GM23248 (cell line): ENCODE results near the gene CCN2. TPM values are rescaled to one million over a fixed set of nuclear protein-coding genes. Genes with fewer than 3 reads are reported as not detected.

Source experiments
- DNase-seq: peaks from one replicate; pipeline ENCODE4 v3.0.0-alpha.2; 2015
- H2AFZ ChIP-seq: fragments of 200-600 bp; sonication (generic); 2 replicates; pipeline ENCODE4 v1.6.1; 2016; ENCODE audit warnings: antibody characterized with exemption
- H3F3A ChIP-seq: fragments of 200-600 bp; sonication (generic); 2 replicates; pipeline ENCODE4 v1.6.1; 2016; ENCODE audit warnings: mild to moderate bottlenecking, antibody characterized with exemption, mixed run types; ENCODE audit not compliant: insufficient read depth
- H3K27ac ChIP-seq: fragments of 200-600 bp; sonication (generic); 2 replicates; pipeline ENCODE4 v1.5.1; 2016; ENCODE audit warnings: mild to moderate bottlenecking
- H3K27me3 ChIP-seq: fragments of 200-600 bp; sonication (generic); replicated peaks from 2 replicates; pipeline ENCODE4 v1.6.1; 2016; ENCODE audit warnings: mild to moderate bottlenecking; ENCODE audit not compliant: insufficient read depth
- H3K36me3 ChIP-seq: fragments of 200-600 bp; sonication (generic); 2 replicates; pipeline ENCODE4 v1.6.1; 2016; ENCODE audit warnings: low read depth, mild to moderate bottlenecking
- H3K4me1 ChIP-seq: fragments of 200-600 bp; sonication (generic); 2 replicates; pipeline ENCODE4 v1.6.1; 2016; ENCODE audit warnings: mild to moderate bottlenecking; ENCODE audit not compliant: insufficient read depth
- H3K4me2 ChIP-seq: fragments of 200-600 bp; sonication (generic); one replicate; pipeline ENCODE4 v1.6.1; 2016; ENCODE audit warnings: mild to moderate bottlenecking; ENCODE audit not compliant: unreplicated experiment
- H3K4me3 ChIP-seq: fragments of 200-600 bp; sonication (generic); 2 replicates; pipeline ENCODE4 v1.5.1; 2016; ENCODE audit warnings: mild to moderate bottlenecking
- H3K79me2 ChIP-seq: fragments of 200-600 bp; sonication (generic); 2 replicates; pipeline ENCODE4 v1.6.1; 2016; ENCODE audit warnings: mild to moderate bottlenecking; ENCODE audit not compliant: insufficient read depth
- H3K9ac ChIP-seq: fragments of 200-600 bp; sonication (generic); 2 replicates; pipeline ENCODE4 v1.6.1; 2016; ENCODE audit warnings: mild to moderate bottlenecking
- H3K9me2 ChIP-seq: fragments of 200-600 bp; sonication (generic); 2 replicates; pipeline ENCODE4 v1.6.1; 2016; ENCODE audit warnings: mixed run types, mild to moderate bottlenecking, moderate library complexity; ENCODE audit not compliant: insufficient read depth
- H3K9me3 ChIP-seq: fragments of 200-600 bp; sonication (generic); one replicate; pipeline ENCODE4 v1.6.1; 2017; ENCODE audit warnings: low read depth
- H4K20me1 ChIP-seq: fragments of 200-600 bp; sonication (generic); 2 replicates; pipeline ENCODE4 v1.6.0; 2016; ENCODE audit not compliant: insufficient read depth
- EZH2 ChIP-seq: fragments of 200-600 bp; sonication (generic); IDR thresholded peaks from 2 replicates; pipeline ENCODE4 v1.6.1; 2018; ENCODE audit warnings: antibody characterized with exemption, mild to moderate bottlenecking; ENCODE audit not compliant: insufficient read depth, poor library complexity, severe bottlenecking
- EZH2phosphoT487 ChIP-seq: fragments of 200-600 bp; sonication (generic); IDR thresholded peaks from 2 replicates; pipeline ENCODE4 v1.6.1; 2018; ENCODE audit warnings: antibody characterized with exemption, moderate library complexity, mild to moderate bottlenecking, low read depth; ENCODE audit not compliant: insufficient read depth
- WGBS, 2 experiments: methylation state at CpG; one replicate each; pipeline ENCODE4 v1.1.6; 2015 to 2017; ENCODE audit warnings: low lambda C conversion rate in 2 of 2, low coverage in 1 of 2; ENCODE audit errors: missing lambda C conversion rate in 2 of 2; 5-methylcytosine and 5-hydroxymethylcytosine counted together
- in situ Hi-C: fragments of 300-500 bp; cut with MboI; formaldehyde crosslinking; loops from 2 replicates; pipeline ENCODE4 v1.15.0; 2020
- polyA plus RNA-seq: library from polyadenylated mRNA; unstranded; fragments of >200 nt; fragmentation: Nextera tagmentation; extraction: Ambion mirVana; gene quantifications from 2 replicates; pipeline ENCODE4 v1.2.1, GENCODE V29; 2016
- total RNA-seq: library from RNA; depleted of rRNA; stranded (reverse); fragments of >200 nt; shearing (Covaris generic); gene quantifications from 2 replicates; pipeline ENCODE4 v1.2.3, GENCODE V29; 2014

CCN2 gene
- total and polyA plus RNA-seq, 2 experiments from 2014 or later, result 410 to 1,647 TPM

- Histone ChIP-seq H4K20me1 (no peaks in the 10 kb centered on the region; the same call in 1 of the 2 replicates), H3K79me2 (peaks cover 28% of the 10 kb centered on the region), H3K9me3 (no peaks in the 10 kb centered on the region), H3K4me2 (peak overlapping the region; percentile 96), H3K27me3 (no peaks in the 10 kb centered on the region), H3F3A (peaks cover 60% of the 10 kb centered on the region), H3K9ac (peak overlapping the region; percentile 93), H3K36me3 (peaks cover 24% of the 10 kb centered on the region), H3K9me2 (no peaks in the 10 kb centered on the region), H3K4me1 (peaks cover 25% of the 10 kb centered on the region), H3K4me3 (peak overlapping the region; percentile 85), H2AFZ (no peak overlapping the region), H3K27ac (peak overlapping the region; percentile 91)
- DNase-seq, result peak; percentile 53
- WGBS, 2 experiments, result 74 to 75% methylated on average over 5 of the region's 5 CpGs
- in situ Hi-C loops, result no loop called here
- no peak for TF ChIP-seq EZH2
- no peak for TF ChIP-seq EZH2phosphoT487
These were observed 4.7 kb downstream of the CCN2 start for GRCh38 chr6:131946404-131946991.

GRCh38 chr6:131945971-131946370 lies 5.2 kb downstream of the CCN2 start:
- H2AFZ ChIP-seq, result no peak overlapping the region
- WGBS, 2 experiments, result 95 to 97% methylated on average over 1 of the region's 1 CpG
- H3K4me3 ChIP-seq, result peak overlapping the region; percentile 85
- TF ChIP-seq EZH2 (no peak), EZH2phosphoT487 (no peak)
- no peaks in the 10 kb centered on the region; the same call in 1 of the 2 replicates for H4K20me1 ChIP-seq
- DNase-seq, result no peak
- H3F3A ChIP-seq, result peaks cover 59% of the 10 kb centered on the region
- H3K79me2 ChIP-seq, result peaks cover 28% of the 10 kb centered on the region
- H3K36me3 ChIP-seq, result peaks cover 24% of the 10 kb centered on the region
- peak overlapping the region; percentile 93 for H3K9ac ChIP-seq
- no peaks in the 10 kb centered on the region for H3K9me2 ChIP-seq
- peak overlapping the region; percentile 91 for H3K27ac ChIP-seq
- H3K4me2 ChIP-seq, result peak overlapping the region; percentile 96
- no peaks in the 10 kb centered on the region for H3K9me3 ChIP-seq
- in situ Hi-C loops, result no loop called here
- peaks cover 25% of the 10 kb centered on the region for H3K4me1 ChIP-seq
- H3K27me3 ChIP-seq, result no peaks in the 10 kb centered on the region

- Histone ChIP-seq H3F3A (peaks cover 23% of the 10 kb centered on the region), H3K9ac (peak overlapping the region; percentile 27), H3K36me3 (no peaks in the 10 kb centered on the region), H3K4me1 (peaks cover 27% of the 10 kb centered on the region), H3K79me2 (no peaks in the 10 kb centered on the region), H3K27ac (peak overlapping the region; percentile 64), H3K4me2 (peak overlapping the region; percentile 72), H3K9me3 (no peaks in the 10 kb centered on the region), H4K20me1 (no peaks in the 10 kb centered on the region), H3K4me3 (peak overlapping the region; percentile 39), H2AFZ (peak overlapping the region; percentile 45; the same call in 1 of the 2 replicates), H3K9me2 (no peaks in the 10 kb centered on the region), H3K27me3 (no peaks in the 10 kb centered on the region)
- DNase-seq, result peak; percentile 77
- TF ChIP-seq EZH2phosphoT487, result no peak
- no peak for TF ChIP-seq EZH2
- 14 to 24% methylated on average over 8 of the region's 8 CpGs for WGBS, 2 experiments
- in situ Hi-C loops, result no loop called here
These were observed 13.2 kb downstream of the CCN2 start for GRCh38 chr6:131937703-131938631.

DNA sequence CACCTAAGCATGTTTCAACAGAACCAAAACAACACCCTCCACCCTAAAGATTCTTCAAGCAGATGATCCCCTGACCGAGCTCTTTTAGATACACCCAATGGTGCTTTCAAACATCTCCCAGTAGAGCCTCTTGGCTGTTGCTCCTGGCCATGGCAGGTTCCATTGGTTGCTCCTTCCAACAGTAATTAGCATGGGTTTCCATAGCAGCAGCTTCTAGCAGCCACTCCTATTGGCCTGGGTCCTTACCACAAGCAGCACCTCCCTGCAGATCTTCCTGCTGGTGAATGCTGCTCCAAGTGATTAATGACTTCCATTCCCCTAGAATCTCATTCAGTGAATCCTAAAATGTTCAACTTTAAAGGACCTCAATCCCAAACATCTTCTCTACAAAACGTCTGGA lies 13.9 kb downstream of the CCN2 start:
- H4K20me1 ChIP-seq, result no peaks in the 10 kb centered on the region
- H3K79me2 ChIP-seq, result no peaks in the 10 kb centered on the region
- H3K27me3 ChIP-seq, result no peaks in the 10 kb centered on the region
- WGBS, 2 experiments, result 10 to 16% methylated on average over 2 of the region's 2 CpGs
- H3K4me2 ChIP-seq, result peak overlapping the region; percentile 72
- peaks cover 27% of the 10 kb centered on the region for H3K4me1 ChIP-seq
- TF ChIP-seq EZH2, result no peak
- TF ChIP-seq EZH2phosphoT487, result no peak
- H3K9me3 ChIP-seq, result no peaks in the 10 kb centered on the region
- in situ Hi-C loops, result no loop called here
- peak; percentile 56 for DNase-seq
- H3K4me3 ChIP-seq, result peak overlapping the region; percentile 39
- no peaks in the 10 kb centered on the region for H3K36me3 ChIP-seq
- no peaks in the 10 kb centered on the region for H3K9me2 ChIP-seq
- H3K27ac ChIP-seq, result peak overlapping the region; percentile 64
- H2AFZ ChIP-seq, result peak overlapping the region; percentile 6; the same call in 1 of the 2 replicates
- H3K9ac ChIP-seq, result no peak overlapping the region
- peaks cover 23% of the 10 kb centered on the region for H3F3A ChIP-seq
